ENCODE measurements around the gene PDE6G. TPM values are rescaled to one million over a fixed set of nuclear protein-coding genes. Genes with fewer than 3 reads are reported as not detected.

Gene PDE6G
- total and polyA plus RNA-seq, 2 of the 4 experiments (the other 2 are of a cell fraction): 2.7 TPM; not detected in 1

DNA sequence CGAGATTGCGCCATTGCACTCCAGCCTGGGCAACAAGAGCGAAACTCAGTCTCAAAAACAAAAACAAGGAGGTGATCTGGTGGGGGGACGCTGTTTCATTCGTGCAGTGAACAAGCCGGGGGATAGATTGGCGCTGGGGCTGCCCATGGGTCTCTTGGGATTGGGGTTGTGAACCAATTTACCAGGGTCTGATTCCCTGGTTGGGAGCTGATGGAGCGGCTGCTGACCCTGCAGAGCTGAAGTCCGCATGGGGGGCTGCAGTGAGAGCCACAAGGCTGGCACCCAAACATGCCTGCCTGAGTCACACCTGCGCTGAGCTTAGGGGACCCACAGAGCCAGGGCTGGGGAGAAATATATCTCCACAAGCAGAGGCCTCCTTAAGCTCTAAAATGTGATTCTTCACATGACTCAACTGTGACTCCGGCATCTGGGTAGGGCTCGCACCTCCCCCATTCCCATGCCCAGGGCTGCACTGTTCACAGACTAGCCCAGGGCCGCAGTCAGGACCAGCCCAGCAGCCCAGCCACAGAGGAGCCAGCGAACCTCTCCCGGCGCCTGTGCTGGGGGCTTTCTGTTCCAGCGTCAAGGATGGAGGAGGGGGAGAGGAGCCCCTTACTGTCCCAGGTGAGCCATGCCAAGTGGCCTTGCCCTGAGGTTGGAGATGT, 14.4 kb downstream of the PDE6G start:
- Histone ChIP-seq H3K36me3 (ENCODE audit: control insufficient read depth, insufficient read depth, low read length) (0 out of 2 replicates have a peak, but pooled peaks cover 2% of the 10 kb centered on the region), H3K27me3 (ENCODE audit: control insufficient read depth, insufficient read depth, low read length) (no peaks in the 10 kb centered on the region), H2BK120ac (ENCODE audit: low read depth, low read length) (peak overlapping the region; percentile 84), H4K20me1 (ENCODE audit: insufficient read depth, low read length) (no peaks in the 10 kb centered on the region), H3K27ac (ENCODE audit: insufficient read depth, low read length) (peak overlapping the region; percentile 79), H3K4me2 (ENCODE audit: low read depth, low read length) (peak overlapping the region; percentile 47), H3K4me3 (ENCODE audit: insufficient read depth, low read depth, low read length) (no peak overlapping the region), H4K91ac (ENCODE audit: insufficient read depth, low read depth, low read length) (peak overlapping the region; percentile 44), H2BK20ac (ENCODE audit: low read depth, low read length) (peak overlapping the region; percentile 64; the same call in 1 of the 2 replicates), H4K5ac (ENCODE audit: low read depth, low read length) (peak overlapping the region; percentile 89), H2AK5ac (ENCODE audit: low read depth, low read length) (peak overlapping the region; percentile 67), H3K9me1 (ENCODE audit: insufficient read depth, low read length) (peaks cover 10% of the 10 kb centered on the region), H2BK15ac (ENCODE audit: low read depth, low read length) (peak overlapping the region; percentile 54; the same call in 1 of the 3 replicates), H4K8ac (ENCODE audit: low read depth in 2 of 2, low read length in 2 of 2) (peak overlapping the region; percentile 81 to 93), H3K14ac (replicated peaks; ENCODE audit: low read depth, low read length) (peak overlapping the region; percentile 38), H3K4me1 (ENCODE audit: control insufficient read depth, insufficient read depth, low read length) (peaks cover 10% of the 10 kb centered on the region), H2AFZ (replicated peaks; ENCODE audit: low read length, poor library complexity) (peak overlapping the region; percentile 92), H3K4ac (ENCODE audit: low read depth, low read length) (peak overlapping the region; percentile 88), H3K23ac (ENCODE audit: low read depth, low read length) (0 out of 2 replicates have a peak overlapping the region, but pooled peaks have one; percentile 7), H3K56ac (ENCODE audit: extremely low read depth, insufficient read depth, low read length) (no peak overlapping the region), H2AK9ac (replicated peaks; ENCODE audit: low read depth, low read length, poor library complexity) (peak overlapping the region; percentile 87), H2BK5ac (ENCODE audit: low read depth, low read length, poor library complexity, severe bottlenecking) (peak overlapping the region; percentile 78), H3K9ac (ENCODE audit: low read depth, low read length) (peak overlapping the region; percentile 57), H3K9me3 (ENCODE audit: control insufficient read depth, insufficient read depth, low read length) (no peaks in the 10 kb centered on the region), H3K79me1 (ENCODE audit: low read depth in 1 of 2, low read length in 2 of 2) (peaks cover 5 to 9% of the 10 kb centered on the region in 2 experiments; a peak in 1 of 4 replicates), H3K18ac (ENCODE audit: low read depth, low read length) (no peak overlapping the region; the same call in 1 of the 2 replicates)
- WGBS, 2 experiments (ENCODE audit: extremely low coverage in 2 of 2, insufficient read length in 1 of 2): 100% methylated on average over 5 of the region's 17 CpGs; no CpG with 5 or more reads in 1 of the 2 experiments
- CTCF ChIA-PET: no interaction called here
- no TSS peak for BruUV-seq (replicated peaks)
- POLR2A ChIA-PET (ENCODE audit: unreplicated experiment): interaction anchor here (0.5 kb wide), 1 partner anchor 9 kb away, joined by 4 read pairs; no protein-coding TSS in a partner anchor
- DNase-seq (peak; percentile 77), ATAC-seq (ENCODE audit: low read depth) (peak; percentile 98)
- in situ Hi-C loops (cut with MboI; ENCODE audit: low sequenced_read_pairs): no loop called here
- intact Hi-C loops (cut with micrococcal nuclease): no loop called here
- dilution Hi-C loops (cut with HindIII; ENCODE audit: low sequenced_read_pairs, unreplicated experiment): no loop called here
- TF ChIP-seq CHD1 (IDR thresholded peaks at IDR 0.05; ENCODE audit: low read depth, low read length): no peak
- TF ChIP-seq, protein P1, sequence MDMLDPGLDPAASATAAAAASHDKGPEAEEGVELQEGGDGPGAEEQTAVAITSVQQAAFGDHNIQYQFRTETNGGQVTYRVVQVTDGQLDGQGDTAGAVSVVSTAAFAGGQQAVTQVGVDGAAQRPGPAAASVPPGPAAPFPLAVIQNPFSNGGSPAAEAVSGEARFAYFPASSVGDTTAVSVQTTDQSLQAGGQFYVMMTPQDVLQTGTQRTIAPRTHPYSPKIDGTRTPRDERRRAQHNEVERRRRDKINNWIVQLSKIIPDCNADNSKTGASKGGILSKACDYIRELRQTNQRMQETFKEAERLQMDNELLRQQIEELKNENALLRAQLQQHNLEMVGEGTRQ (IDR thresholded peaks at IDR 0.05; ENCODE audit: low read depth, low read length): peak; percentile 64
- TF ChIP-seq MAFK (IDR thresholded peaks at IDR 0.05; ENCODE audit: low read depth, low read length): no peak
- no peak for TF ChIP-seq MXI1 (IDR thresholded peaks at IDR 0.05; ENCODE audit: borderline replicate concordance, low read depth, low read length)
- TF ChIP-seq RCOR1 (IDR thresholded peaks at IDR 0.05; ENCODE audit: insufficient replicate concordance, low read length): no peak
- TF ChIP-seq, protein P2, sequence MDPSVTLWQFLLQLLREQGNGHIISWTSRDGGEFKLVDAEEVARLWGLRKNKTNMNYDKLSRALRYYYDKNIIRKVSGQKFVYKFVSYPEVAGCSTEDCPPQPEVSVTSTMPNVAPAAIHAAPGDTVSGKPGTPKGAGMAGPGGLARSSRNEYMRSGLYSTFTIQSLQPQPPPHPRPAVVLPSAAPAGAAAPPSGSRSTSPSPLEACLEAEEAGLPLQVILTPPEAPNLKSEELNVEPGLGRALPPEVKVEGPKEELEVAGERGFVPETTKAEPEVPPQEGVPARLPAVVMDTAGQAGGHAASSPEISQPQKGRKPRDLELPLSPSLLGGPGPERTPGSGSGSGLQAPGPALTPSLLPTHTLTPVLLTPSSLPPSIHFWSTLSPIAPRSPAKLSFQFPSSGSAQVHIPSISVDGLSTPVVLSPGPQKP (IDR thresholded peaks at IDR 0.05; ENCODE audit: borderline replicate concordance, low read depth, low read length): no peak
- TF ChIP-seq, protein P3, sequence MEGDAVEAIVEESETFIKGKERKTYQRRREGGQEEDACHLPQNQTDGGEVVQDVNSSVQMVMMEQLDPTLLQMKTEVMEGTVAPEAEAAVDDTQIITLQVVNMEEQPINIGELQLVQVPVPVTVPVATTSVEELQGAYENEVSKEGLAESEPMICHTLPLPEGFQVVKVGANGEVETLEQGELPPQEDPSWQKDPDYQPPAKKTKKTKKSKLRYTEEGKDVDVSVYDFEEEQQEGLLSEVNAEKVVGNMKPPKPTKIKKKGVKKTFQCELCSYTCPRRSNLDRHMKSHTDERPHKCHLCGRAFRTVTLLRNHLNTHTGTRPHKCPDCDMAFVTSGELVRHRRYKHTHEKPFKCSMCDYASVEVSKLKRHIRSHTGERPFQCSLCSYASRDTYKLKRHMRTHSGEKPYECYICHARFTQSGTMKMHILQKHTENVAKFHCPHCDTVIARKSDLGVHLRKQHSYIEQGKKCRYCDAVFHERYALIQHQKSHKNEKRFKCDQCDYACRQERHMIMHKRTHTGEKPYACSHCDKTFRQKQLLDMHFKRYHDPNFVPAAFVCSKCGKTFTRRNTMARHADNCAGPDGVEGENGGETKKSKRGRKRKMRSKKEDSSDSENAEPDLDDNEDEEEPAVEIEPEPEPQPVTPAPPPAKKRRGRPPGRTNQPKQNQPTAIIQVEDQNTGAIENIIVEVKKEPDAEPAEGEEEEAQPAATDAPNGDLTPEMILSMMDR (conservative IDR thresholded peaks at IDR 0.05; ENCODE audit: low read depth, low read length): no peak
- 0 out of 2 replicates have a peak, but pooled peaks have one; percentile 53 for TF ChIP-seq CEBPB (IDR thresholded peaks at IDR 0.05; ENCODE audit: low read depth, low read length)
- TF ChIP-seq RFX5 (IDR thresholded peaks at IDR 0.05; ENCODE audit: low read depth, low read length): no peak
- 0 out of 2 replicates have a peak, but pooled peaks have one; percentile 6 for TF ChIP-seq RAD21 (IDR thresholded peaks at IDR 0.05; ENCODE audit: low read length)
- TF ChIP-seq NFE2L2 (IDR thresholded peaks at IDR 0.05; ENCODE audit: low read depth, low read length): no peak
- 0 out of 2 replicates have a peak, but pooled peaks have one; percentile 19 for TF ChIP-seq SMC3 (IDR thresholded peaks at IDR 0.05; ENCODE audit: low read depth, low read length)
- TF ChIP-seq MAZ (IDR thresholded peaks at IDR 0.05; ENCODE audit: borderline replicate concordance, low read depth, low read length): peak; percentile 47; the same call in 1 of the 2 replicates
